HG03175 (cell line): ENCODE data around the gene ITGB4.

Source experiments
- ATAC-seq: cut with Tn5 transposase; IDR thresholded peaks from one replicate; pipeline ENCODE4 v1.9.1; 2021; ENCODE audit warnings: mild to moderate bottlenecking, moderate library complexity; ENCODE audit not compliant: unreplicated experiment

ITGB4 gene

GRCh38 chr17:75785016-75785890 lies 64.0 kb downstream of the ITGB4 start:
- ATAC-seq, result peak; percentile 61

DNA sequence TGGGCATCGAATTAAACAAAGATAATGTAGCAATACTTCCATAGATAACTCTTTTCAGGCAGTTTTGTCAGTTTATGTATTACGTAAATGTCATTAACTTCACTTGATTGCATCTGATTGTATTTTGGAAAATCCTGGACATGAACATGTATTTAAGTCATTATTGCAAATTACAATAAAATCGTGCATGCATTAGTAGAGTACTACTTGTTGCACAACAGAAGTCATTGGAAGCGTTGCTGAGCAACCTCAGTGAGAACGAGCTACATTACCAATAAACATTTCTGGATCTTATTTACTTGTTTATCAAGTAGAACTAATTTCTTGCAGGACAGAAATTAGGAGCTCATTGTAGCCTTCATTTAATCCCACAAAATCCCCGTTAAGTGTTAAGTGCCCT lies 70.0 kb downstream of the ITGB4 start:
- ATAC-seq, result no peak

DNA sequence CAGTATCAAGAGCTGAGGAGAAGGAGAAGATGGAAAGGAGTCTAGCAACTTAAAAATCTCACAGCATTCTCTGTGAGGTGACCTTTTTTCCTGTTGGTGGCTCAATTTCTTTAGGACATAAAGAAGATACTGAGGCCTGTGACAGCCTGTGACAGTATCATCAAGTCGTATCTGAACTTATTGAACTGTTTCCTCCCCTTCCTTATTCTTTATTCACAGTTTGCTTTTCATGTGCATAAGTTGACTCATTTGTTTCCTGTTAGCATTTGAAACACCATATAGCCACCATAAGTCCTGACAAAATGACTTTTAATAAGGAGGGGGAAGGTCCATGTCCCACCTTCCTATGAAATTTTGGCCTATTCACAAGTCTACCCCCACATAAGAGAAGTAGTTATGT lies 72.2 kb downstream of the ITGB4 start:
- no peak for ATAC-seq

GRCh38 chr17:75795820-75796607 lies 74.8 kb downstream of the ITGB4 start:
- no peak for ATAC-seq

- no peak for ATAC-seq
Measured at GRCh38 chr17:75799402-75799801, 78.1 kb downstream of the ITGB4 start.

- no peak for ATAC-seq
Measured at GRCh38 chr17:75803883-75804282, 82.6 kb downstream of the ITGB4 start.

DNA sequence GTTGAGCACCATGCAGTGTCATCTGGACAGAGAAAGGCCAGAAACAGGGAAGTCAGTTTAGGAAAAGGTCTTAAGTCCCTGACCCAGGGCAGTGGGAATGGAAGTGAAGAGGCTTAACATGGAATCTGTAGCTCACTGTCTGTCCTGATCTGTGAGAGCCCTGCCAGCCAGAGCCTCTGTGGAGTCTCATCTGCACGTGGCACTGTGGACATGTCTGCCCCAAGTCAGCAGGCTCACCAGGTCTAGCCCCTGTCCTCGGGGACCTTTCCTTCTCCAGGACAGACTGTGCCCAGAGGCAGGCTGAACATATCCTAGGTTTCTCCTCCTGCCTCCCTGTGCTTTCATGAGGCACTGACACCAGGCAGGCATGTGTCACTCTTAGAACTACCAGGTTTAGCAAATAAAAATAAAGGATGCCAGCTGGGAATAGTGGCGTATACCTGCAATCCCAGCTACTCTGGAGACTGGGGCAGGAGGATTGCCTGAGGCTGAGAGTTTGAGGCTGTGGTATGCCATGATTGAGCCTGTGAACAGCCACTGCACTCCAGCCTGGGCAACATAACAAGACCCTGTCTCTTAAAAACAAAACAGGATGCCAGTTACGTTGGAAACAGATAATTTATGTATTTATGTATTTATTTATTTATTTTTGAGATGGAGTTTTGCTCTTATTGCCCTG lies 85.7 kb downstream of the ITGB4 start:
- ATAC-seq, result no peak
